Upper lobe of left lung (tissue), 6 donors: ENCODE data around the gene FNDC3B. TPM values are rescaled to one million over a fixed set of nuclear protein-coding genes. Genes with fewer than 3 reads are reported as not detected.

Experiments
- ATAC-seq, 2 donors: fragments of 200-7000 bp; cut with Tn5 transposase; one replicate each; pipeline ENCODE4 v1.9.1; 2022; ENCODE audit warnings: mild to moderate bottlenecking in 2 of 2, moderate library complexity in 2 of 2; ENCODE audit not compliant: low FRiP score in 2 of 2
- DNase-seq, 2 donors: peaks; one replicate each; pipeline ENCODE4 v3.0.0-alpha.2; 2019 to 2020
- H3K27ac ChIP-seq, 4 donors: fragments of 200-600 bp; sonication (generic); one replicate each; pipeline ENCODE4 v1.5.1; 2016 to 2019
- H3K27me3 ChIP-seq, 4 donors: fragments of 200-600 bp; sonication (generic); one replicate each; pipeline ENCODE4 v1.5.1; 2017 to 2019
- H3K36me3 ChIP-seq, 4 donors: fragments of 200-600 bp; sonication (generic); one replicate each; pipeline ENCODE4 v1.5.1; 2016 to 2019
- H3K4me1 ChIP-seq, 4 donors: fragments of 200-600 bp; sonication (generic); one replicate each; pipeline ENCODE4 v1.5.1; 2018 to 2019
- H3K4me3 ChIP-seq, 4 donors: fragments of 200-600 bp; sonication (generic); one replicate each; pipeline ENCODE4 v1.5.1; 2017 to 2019; ENCODE audit warnings: mild to moderate bottlenecking in 2 of 4, moderate library complexity in 1 of 4
- H3K9me3 ChIP-seq, 4 donors: fragments of 200-600 bp; sonication (generic); one replicate each; pipeline ENCODE4 v1.5.1; 2018 to 2019
- EP300 ChIP-seq, 4 donors: sonication (generic); formaldehyde crosslinking; IDR thresholded peaks; one replicate each; pipeline ENCODE4 v1.5.1; 2017; ENCODE audit warnings: antibody characterized with exemption in 4 of 4, control low read depth in 2 of 4
- POLR2A ChIP-seq, 4 donors: fragments of 450-650 bp; IDR thresholded peaks; one replicate each; pipeline ENCODE4 v1.5.1; 2016 to 2017; ENCODE audit warnings: antibody characterized with exemption in 4 of 4, mild to moderate bottlenecking in 2 of 4
- POLR2AphosphoS5 ChIP-seq, 2 donors: sonication (generic); formaldehyde crosslinking; IDR thresholded peaks; one replicate each; pipeline ENCODE4 v1.5.1; 2017; ENCODE audit warnings: antibody characterized with exemption in 2 of 2
- WGBS, 2 donors: methylation state at CpG; one replicate each; pipeline ENCODE4 v1.1.5; 2017 to 2018; 5-methylcytosine and 5-hydroxymethylcytosine counted together
- total RNA-seq, 6 donors: library from RNA; depleted of rRNA in 4 of 6; stranded (reverse); fragments of >200 nt in 4 of 6; gene quantifications; one replicate each; pipeline versions ENCODE4 v1.1.0 to v1.2.1, GENCODE V29; 2016 to 2021
- TF ChIP-seq, protein P1 (sequence below), 6 experiments: fragments of 450-650 bp in 4 of 6; fragments of 200-600 bp in 2 of 6; sonication (generic) in 2 of 6; IDR thresholded peaks; one replicate each; pipeline ENCODE4 v1.5.1; 2016 to 2019; ENCODE audit warnings: antibody characterized with exemption in 6 of 6
- donor health status: DM: no; HTN: no; CAD: no; lungs with moderate emphysema.
- donor health status: DM: no; HTN: yes; CAD: no; lungs with severe emphysema.

FNDC3B gene
- total RNA-seq, 6 donors from 2014 or later: 73.3 to 167 (median 119) TPM

DNA sequence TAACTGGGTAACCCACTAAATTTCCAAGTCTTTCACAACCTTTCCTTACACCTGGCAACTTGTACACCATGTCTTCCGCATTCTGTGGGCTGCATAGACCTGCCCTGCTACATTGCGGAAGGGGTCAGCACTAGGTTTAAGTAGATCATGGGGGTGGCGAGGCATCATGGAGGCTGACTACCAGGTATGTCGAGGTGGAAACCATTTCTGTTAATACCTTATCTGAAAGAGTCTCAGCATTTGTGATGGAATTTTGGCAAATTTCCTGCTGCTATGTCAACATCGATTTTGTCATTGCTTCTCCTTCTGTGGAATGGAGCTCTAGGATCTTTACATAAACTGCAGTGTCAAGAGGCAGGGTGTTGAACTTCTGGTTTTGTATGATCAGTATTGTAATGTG, 221.7 kb downstream of the FNDC3B start:
- DNase-seq: peak in 1 of 2 donors; percentile 28
- WGBS, 2 donors: 72 to 78% methylated on average over 5 of the region's 5 CpGs
- Histone ChIP-seq H3K4me3 (no peak overlapping the region), H3K9me3 (no peaks in the 10 kb centered on the region), H3K4me1 (peaks cover 9 to 27% (median 25%) of the 10 kb centered on the region in 4 donors), H3K36me3 (peaks cover 0 to 15% (median 0%) of the 10 kb centered on the region in 4 donors), H3K27ac (peak overlapping the region in 3 of 4 donors; percentile 13 to 44 (median 18)), H3K27me3 (no peaks in the 10 kb centered on the region)
- TF ChIP-seq EP300 (IDR thresholded peaks at IDR 0.05): no peak
- TF ChIP-seq, protein P1, sequence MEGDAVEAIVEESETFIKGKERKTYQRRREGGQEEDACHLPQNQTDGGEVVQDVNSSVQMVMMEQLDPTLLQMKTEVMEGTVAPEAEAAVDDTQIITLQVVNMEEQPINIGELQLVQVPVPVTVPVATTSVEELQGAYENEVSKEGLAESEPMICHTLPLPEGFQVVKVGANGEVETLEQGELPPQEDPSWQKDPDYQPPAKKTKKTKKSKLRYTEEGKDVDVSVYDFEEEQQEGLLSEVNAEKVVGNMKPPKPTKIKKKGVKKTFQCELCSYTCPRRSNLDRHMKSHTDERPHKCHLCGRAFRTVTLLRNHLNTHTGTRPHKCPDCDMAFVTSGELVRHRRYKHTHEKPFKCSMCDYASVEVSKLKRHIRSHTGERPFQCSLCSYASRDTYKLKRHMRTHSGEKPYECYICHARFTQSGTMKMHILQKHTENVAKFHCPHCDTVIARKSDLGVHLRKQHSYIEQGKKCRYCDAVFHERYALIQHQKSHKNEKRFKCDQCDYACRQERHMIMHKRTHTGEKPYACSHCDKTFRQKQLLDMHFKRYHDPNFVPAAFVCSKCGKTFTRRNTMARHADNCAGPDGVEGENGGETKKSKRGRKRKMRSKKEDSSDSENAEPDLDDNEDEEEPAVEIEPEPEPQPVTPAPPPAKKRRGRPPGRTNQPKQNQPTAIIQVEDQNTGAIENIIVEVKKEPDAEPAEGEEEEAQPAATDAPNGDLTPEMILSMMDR (IDR thresholded peaks at IDR 0.05): no peak
- no peak for TF ChIP-seq POLR2AphosphoS5 (IDR thresholded peaks at IDR 0.05)
- no peak for TF ChIP-seq POLR2A (IDR thresholded peaks at IDR 0.05)
- peak in 1 of 2 donors; percentile 43 for ATAC-seq

DNA sequence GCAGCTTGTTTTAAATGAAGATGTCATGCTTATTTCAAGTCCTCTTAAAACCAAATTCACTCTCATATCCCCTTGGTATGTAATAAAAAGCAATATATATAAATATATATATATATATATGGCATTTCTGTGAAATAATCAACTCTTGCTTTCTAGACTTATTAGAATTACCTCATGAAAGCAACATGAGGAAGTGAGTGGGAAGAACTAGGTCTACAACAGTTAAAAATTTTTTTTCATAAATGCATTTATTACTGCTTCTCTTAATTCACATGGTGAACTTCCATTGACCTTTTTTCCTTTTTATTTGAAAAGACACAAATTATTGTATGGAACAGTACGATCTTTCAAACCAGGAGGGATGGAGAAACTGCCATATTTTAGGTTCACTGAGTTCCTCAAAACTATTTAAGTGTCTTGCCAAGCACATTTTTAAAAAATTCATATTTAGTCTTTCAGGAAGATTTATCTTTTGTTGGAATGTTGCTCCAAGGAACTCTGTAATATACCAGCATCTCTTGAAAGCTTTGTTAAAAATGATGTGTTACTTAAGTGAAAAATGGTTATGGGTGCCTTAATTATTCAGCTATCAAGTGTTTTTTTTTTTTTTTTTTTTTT, 223.7 kb downstream of the FNDC3B start:
- ATAC-seq: no peak
- H3K4me3 ChIP-seq: no peak overlapping the region
- H3K9me3 ChIP-seq: no peaks in the 10 kb centered on the region
- H3K36me3 ChIP-seq: peaks cover 0 to 19% (median 3%) of the 10 kb centered on the region in 4 donors
- peaks cover 9 to 27% (median 21%) of the 10 kb centered on the region in 4 donors for H3K4me1 ChIP-seq
- TF ChIP-seq EP300 (IDR thresholded peaks at IDR 0.05): no peak
- no peak for TF ChIP-seq POLR2A (IDR thresholded peaks at IDR 0.05)
- TF ChIP-seq, protein P1 (IDR thresholded peaks at IDR 0.05): no peak
- TF ChIP-seq POLR2AphosphoS5 (IDR thresholded peaks at IDR 0.05): no peak
- DNase-seq: no peak
- H3K27me3 ChIP-seq: no peaks in the 10 kb centered on the region
- WGBS, 2 donors: 72 to 75% methylated on average over 1 of the region's 1 CpG
- no peak overlapping the region for H3K27ac ChIP-seq

DNA sequence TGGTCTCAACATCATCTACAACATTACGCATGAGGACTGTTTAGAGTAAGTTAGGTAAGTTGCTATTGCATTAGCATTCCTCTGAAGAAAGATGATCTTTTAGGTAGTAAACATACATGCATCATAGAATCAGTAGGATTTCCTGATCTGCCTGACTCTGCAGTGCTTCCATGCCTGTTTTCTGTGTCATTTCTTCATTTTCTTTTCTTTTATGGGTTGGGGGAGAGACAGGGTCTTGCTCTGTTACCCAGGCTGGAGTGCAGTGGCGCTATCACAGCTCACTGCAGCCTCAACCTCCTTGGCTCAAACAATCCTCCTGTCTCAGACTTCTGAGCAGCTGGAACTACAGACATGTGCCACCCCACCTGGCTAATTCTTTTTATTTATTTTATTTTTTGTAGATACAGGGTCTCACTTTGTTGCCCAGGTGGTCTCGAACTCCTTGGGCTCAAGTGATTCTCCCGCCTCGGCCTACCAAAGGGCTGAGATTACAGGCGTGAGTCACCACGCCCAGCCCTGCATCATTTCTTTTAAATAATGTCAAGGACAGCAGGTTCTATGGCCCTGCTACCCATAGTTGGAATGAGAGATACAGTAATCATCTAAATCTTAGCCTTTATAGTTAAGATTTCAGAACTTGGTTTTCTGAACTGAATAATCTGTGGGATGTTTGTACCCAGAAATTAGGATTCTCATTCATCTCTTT, 224.6 kb downstream of the FNDC3B start:
- ATAC-seq: no peak
- H3K27ac ChIP-seq: no peak overlapping the region
- peaks cover 9 to 23% (median 21%) of the 10 kb centered on the region in 4 donors for H3K4me1 ChIP-seq

GRCh38 chr3:172266103-172266502, 226.7 kb downstream of the FNDC3B start:
- Histone ChIP-seq H3K9me3 (no peaks in the 10 kb centered on the region), H3K36me3 (peaks cover 0 to 19% (median 3%) of the 10 kb centered on the region in 4 donors), H3K27ac (no peak overlapping the region), H3K27me3 (no peaks in the 10 kb centered on the region), H3K4me1 (peaks cover 6 to 15% (median 9%) of the 10 kb centered on the region in 4 donors), H3K4me3 (no peak overlapping the region)
- DNase-seq (no peak), ATAC-seq (no peak)
- WGBS, 2 donors: 92 to 96% methylated on average over 3 of the region's 3 CpGs
- TF ChIP-seq POLR2A (IDR thresholded peaks at IDR 0.05) (no peak), POLR2AphosphoS5 (IDR thresholded peaks at IDR 0.05) (no peak), EP300 (IDR thresholded peaks at IDR 0.05) (no peak)
- TF ChIP-seq, protein P1 (IDR thresholded peaks at IDR 0.05): no peak

More for the DNA sequence above, 224.6 kb downstream of the FNDC3B start:
- Histone ChIP-seq H3K36me3 (peaks cover 0 to 19% (median 3%) of the 10 kb centered on the region in 4 donors), H3K9me3 (no peaks in the 10 kb centered on the region), H3K27me3 (no peaks in the 10 kb centered on the region), H3K4me3 (no peak overlapping the region)
- no peak for TF ChIP-seq POLR2A (IDR thresholded peaks at IDR 0.05)
- TF ChIP-seq, protein P1 (IDR thresholded peaks at IDR 0.05): no peak
- TF ChIP-seq EP300 (IDR thresholded peaks at IDR 0.05): no peak
- TF ChIP-seq POLR2AphosphoS5 (IDR thresholded peaks at IDR 0.05): no peak
- DNase-seq: no peak
- 96 to 97% methylated on average over 7 of the region's 7 CpGs for WGBS, 2 donors
